Liver (tissue), 9 donors: ENCODE data around the gene DCST2. TPM values are rescaled to one million over a fixed set of nuclear protein-coding genes. Genes with fewer than 3 reads are reported as not detected.

Experiments
- DNase-seq: peaks from one replicate; pipeline ENCODE4 v3.0.0-alpha.2; 2017; ENCODE audit warnings: low spot score
- H3K27ac ChIP-seq, 2 donors: one replicate each; pipeline ENCODE4 v1.7.0; 2013; ENCODE audit warnings: inconsistent platforms in 2 of 2, low read length in 2 of 2, control low read depth in 1 of 2, low read depth in 1 of 2, mild to moderate bottlenecking in 1 of 2
- H3K27me3 ChIP-seq, 4 donors: one replicate each; pipeline versions ENCODE4 v1.6.1 to v1.7.0; 2013; ENCODE audit warnings: low read length in 3 of 4, inconsistent platforms in 1 of 4, mild to moderate bottlenecking in 1 of 4, moderate library complexity in 1 of 4; ENCODE audit not compliant: control insufficient read depth in 4 of 4, insufficient read depth in 4 of 4
- H3K36me3 ChIP-seq, 4 donors: one replicate each; pipeline versions ENCODE4 v1.6.1 to v1.7.0; 2013; ENCODE audit warnings: low read length in 3 of 4, mild to moderate bottlenecking in 3 of 4, low read depth in 1 of 4, moderate library complexity in 1 of 4; ENCODE audit not compliant: control insufficient read depth in 4 of 4, insufficient read depth in 3 of 4
- H3K4me1 ChIP-seq, 4 donors: one replicate each; pipeline versions ENCODE4 v1.6.1 to v1.7.0; 2013; ENCODE audit warnings: low read length in 3 of 4, mild to moderate bottlenecking in 3 of 4, moderate library complexity in 1 of 4; ENCODE audit not compliant: control insufficient read depth in 4 of 4, insufficient read depth in 4 of 4
- H3K4me3 ChIP-seq, 3 donors: one replicate each; pipeline versions ENCODE4 v1.6.1 to v1.7.0; 2013; ENCODE audit warnings: low read length in 3 of 3, control low read depth in 1 of 3, low read depth in 1 of 3, mild to moderate bottlenecking in 1 of 3
- H3K9ac ChIP-seq, 2 donors: one replicate each; pipeline ENCODE4 v1.7.0; 2013; ENCODE audit warnings: low read length in 2 of 2, mild to moderate bottlenecking in 2 of 2, moderate library complexity in 2 of 2, control low read depth in 1 of 2, low read depth in 1 of 2
- H3K9me3 ChIP-seq, 4 donors: one replicate each; pipeline versions ENCODE4 v1.6.1 to v1.7.0; 2013; ENCODE audit warnings: low read length in 3 of 4; ENCODE audit not compliant: control insufficient read depth in 4 of 4
- ATF3 ChIP-seq: IDR thresholded peaks from 2 replicates; pipeline ENCODE4 v1.6.1; 2016; ENCODE audit warnings: antibody characterized with exemption
- CTCF ChIP-seq: fragments of 150-350 bp; IDR thresholded peaks from 2 replicates; pipeline ENCODE4 v1.5.1; 2017; ENCODE audit warnings: improper control_type of control experiment, low read depth, low read length; ENCODE audit not compliant: missing input control
- EGR1 ChIP-seq, 2 donors: IDR thresholded peaks; 2 replicates each; pipeline ENCODE4 v1.6.1; 2016 to 2018; ENCODE audit warnings: antibody characterized with exemption in 2 of 2, low read depth in 2 of 2
- FOXA1 ChIP-seq: IDR thresholded peaks from 2 replicates; pipeline ENCODE4 v1.6.1; 2016; ENCODE audit warnings: antibody characterized with exemption
- FOXA2 ChIP-seq: IDR thresholded peaks from 2 replicates; pipeline ENCODE4 v1.6.1; 2016; ENCODE audit warnings: antibody characterized with exemption
- GABPA ChIP-seq, 2 donors: IDR thresholded peaks in 1 of 2; conservative IDR thresholded peaks in 1 of 2; 2 replicates each; pipeline ENCODE4 v1.6.1; 2016; ENCODE audit warnings: antibody characterized with exemption in 2 of 2, mild to moderate bottlenecking in 1 of 2, moderate library complexity in 1 of 2
- HNF4A ChIP-seq, 2 donors: conservative IDR thresholded peaks; 2 replicates each; pipeline ENCODE4 v1.6.1; 2016; ENCODE audit warnings: antibody characterized with exemption in 2 of 2, mild to moderate bottlenecking in 2 of 2
- HNF4G ChIP-seq: IDR thresholded peaks from 2 replicates; pipeline ENCODE4 v1.6.1; 2016; ENCODE audit warnings: antibody characterized with exemption
- JUND ChIP-seq, 2 donors: IDR thresholded peaks; 2 replicates each; pipeline ENCODE4 v1.6.1; 2016; ENCODE audit warnings: antibody characterized with exemption in 2 of 2
- MAX ChIP-seq: IDR thresholded peaks from 2 replicates; pipeline ENCODE4 v1.6.1; 2016; ENCODE audit warnings: antibody characterized with exemption
- RAD21 ChIP-seq, 2 donors: IDR thresholded peaks; 2 replicates each; pipeline ENCODE4 v1.6.1; 2016; ENCODE audit warnings: antibody characterized with exemption in 2 of 2, mild to moderate bottlenecking in 2 of 2
- REST ChIP-seq: IDR thresholded peaks from 2 replicates; pipeline ENCODE4 v1.6.1; 2016; ENCODE audit warnings: antibody characterized with exemption, mild to moderate bottlenecking
- RXRA ChIP-seq, 2 donors: IDR thresholded peaks; 2 replicates each; pipeline ENCODE4 v1.6.1; 2017 to 2018; ENCODE audit warnings: antibody characterized with exemption in 2 of 2, mild to moderate bottlenecking in 1 of 2
- SP1 ChIP-seq: IDR thresholded peaks from 2 replicates; pipeline ENCODE4 v1.6.1; 2018; ENCODE audit warnings: antibody characterized with exemption, mild to moderate bottlenecking
- YY1 ChIP-seq: IDR thresholded peaks from 2 replicates; pipeline ENCODE4 v1.6.1; 2016; ENCODE audit warnings: antibody characterized with exemption, mild to moderate bottlenecking
- ZBTB33 ChIP-seq: IDR thresholded peaks from 2 replicates; pipeline ENCODE4 v1.6.1; 2016; ENCODE audit warnings: antibody characterized with exemption
- WGBS: extraction: QIAGEN DNeasy Blood & Tissue Kit; methylation state at CpG from one replicate; pipeline ENCODE4 v1.1.7; 2013; 5-methylcytosine and 5-hydroxymethylcytosine counted together
- polyA plus RNA-seq, 2 donors: library from polyadenylated mRNA; stranded (reverse) in 1 of 2; unstranded in 1 of 2; fragments of 200-250 nt in 1 of 2; fragments of >200 nt in 1 of 2; fragmentation: Nextera tagmentation in 1 of 2; extraction: Ambion mirVana in 1 of 2; gene quantifications; one replicate each; pipeline versions ENCODE4 v1.2.1 to v1.2.3, GENCODE V29; 2013 to 2015
- total RNA-seq, 2 donors: library from RNA; depleted of rRNA; stranded (reverse); fragments of >200 nt; gene quantifications; one replicate each; pipeline ENCODE4 v1.2.3, GENCODE V29; 2014
- donor health status: healthy.
- donor health status: healthy.
- donor health status: healthy.
- donor health status: healthy.
- donor health status: healthy.

Gene DCST2
- total and polyA plus RNA-seq, 4 donors: 0.25 to 0.53 (median 0.27) TPM; not detected in 1

GRCh38 chr1:155029513-155030242 lies 3.9 kb downstream of the DCST2 start:
- H3K9ac ChIP-seq: no peak overlapping the region
- no peaks in the 10 kb centered on the region for H3K9me3 ChIP-seq
- 92% methylated on average over 16 of the region's 16 CpGs for WGBS
- H3K36me3 ChIP-seq: no peaks in the 10 kb centered on the region
- no peak for DNase-seq
- no peak for TF ChIP-seq ATF3
- no peak for TF ChIP-seq YY1
- TF ChIP-seq HNF4A (conservative IDR thresholded peaks at IDR 0.05): no peak
- TF ChIP-seq GABPA (IDR thresholded peaks at IDR 0.05 in 1 of 2, conservative IDR thresholded peaks at IDR 0.05 in 1 of 2): no peak
- no peak for TF ChIP-seq ZBTB33
- no peak for TF ChIP-seq CTCF
- TF ChIP-seq FOXA2: no peak
- TF ChIP-seq RAD21 (IDR thresholded peaks at IDR 0.05): no peak
- TF ChIP-seq SP1: no peak
- TF ChIP-seq EGR1 (IDR thresholded peaks at IDR 0.05; ENCODE audit: low read depth in 2 of 2): no peak
- no peak overlapping the region for H3K27ac ChIP-seq
- no peaks in the 10 kb centered on the region for H3K27me3 ChIP-seq
- peaks cover 0 to 9% (median 2%) of the 10 kb centered on the region in 4 donors for H3K4me1 ChIP-seq
- no peak overlapping the region for H3K4me3 ChIP-seq

- no peaks in the 10 kb centered on the region for H3K36me3 ChIP-seq
- no peak overlapping the region for H3K4me3 ChIP-seq
- DNase-seq: no peak
- no peak overlapping the region for H3K27ac ChIP-seq
- H3K27me3 ChIP-seq: no peaks in the 10 kb centered on the region
- H3K9me3 ChIP-seq: no peaks in the 10 kb centered on the region
- H3K9ac ChIP-seq: no peak overlapping the region
- peaks cover 0 to 19% (median 11%) of the 10 kb centered on the region in 4 donors for H3K4me1 ChIP-seq
- WGBS: 94% methylated on average over 6 of the region's 6 CpGs
- TF ChIP-seq REST (no peak), FOXA1 (no peak), YY1 (no peak), RXRA (IDR thresholded peaks at IDR 0.05) (no peak), JUND (IDR thresholded peaks at IDR 0.05) (no peak), RAD21 (IDR thresholded peaks at IDR 0.05) (no peak), EGR1 (IDR thresholded peaks at IDR 0.05; ENCODE audit: low read depth in 2 of 2) (no peak), HNF4A (conservative IDR thresholded peaks at IDR 0.05) (no peak), FOXA2 (no peak), ZBTB33 (no peak), MAX (no peak), SP1 (no peak), HNF4G (no peak), GABPA (IDR thresholded peaks at IDR 0.05 in 1 of 2, conservative IDR thresholded peaks at IDR 0.05 in 1 of 2) (no peak)
These were observed 7.0 kb downstream of the DCST2 start for GRCh38 chr1:155026588-155026987.
